MCF 10A (cell line): ENCODE data around the gene NPRL2. TPM values are rescaled to one million over a fixed set of nuclear protein-coding genes. Genes with fewer than 3 reads are reported as not detected.

Experiments used
- BruUV-seq: library from RNA; stranded (reverse); fragments of 400-500 nt; replicated peaks from 2 replicates; lab custom pipeline; 2021; lab: Mats Ljungman, UMichigan
- CTCF ChIA-PET: fragments of 300-600 bp; sonication (Branson Sonifier 250); formaldehyde crosslinking; extraction: SDS; loops from one replicate; lab custom pipeline; 2021; ENCODE audit warnings: antibody characterized with exemption, inconsistent platforms; lab: Yijun Ruan, JAX
- POLR2A ChIA-PET: fragments of 300-600, 350-650 bp; sonication (Branson Sonifier 250); formaldehyde crosslinking; extraction: SDS; loops from one replicate; lab custom pipeline; 2020; ENCODE audit warnings: antibody characterized with exemption, inconsistent platforms; lab: Yijun Ruan, JAX
- DNase-seq: peaks from one replicate; pipeline ENCODE4 v3.0.0-alpha.2; 2018; ENCODE audit not compliant: unreplicated experiment
- H3K27ac Mint-ChIP-seq: one replicate; pipeline ENCODE4 v1.8.0; 2022; ENCODE audit warnings: mild to moderate bottlenecking, low read depth, mixed read lengths; ENCODE audit not compliant: unreplicated experiment
- H3K27me3 Mint-ChIP-seq: one replicate; pipeline ENCODE4 v1.8.0; 2022; ENCODE audit warnings: mixed read lengths; ENCODE audit not compliant: insufficient read depth, unreplicated experiment
- H3K36me3 Mint-ChIP-seq: one replicate; pipeline ENCODE4 v1.8.0; 2022; ENCODE audit warnings: mild to moderate bottlenecking, moderate library complexity, mixed read lengths; ENCODE audit not compliant: insufficient read depth, unreplicated experiment
- H3K4me1 Mint-ChIP-seq: one replicate; pipeline ENCODE4 v1.8.0; 2022; ENCODE audit warnings: mixed read lengths; ENCODE audit not compliant: insufficient read depth, unreplicated experiment
- H3K4me3 Mint-ChIP-seq: one replicate; pipeline ENCODE4 v1.8.0; 2022; ENCODE audit warnings: mild to moderate bottlenecking, moderate library complexity, mixed read lengths; ENCODE audit not compliant: unreplicated experiment
- H3K9me3 Mint-ChIP-seq: one replicate; pipeline ENCODE4 v1.8.0; 2022; ENCODE audit warnings: mixed read lengths; ENCODE audit not compliant: unreplicated experiment
- intact Hi-C: fragments of 100-400 bp; cut with micrococcal nuclease; formaldehyde crosslinking; loops from 2 replicates; pipeline ENCODE4 v1.14.1; 2022
- total RNA-seq: library from RNA; stranded (reverse); gene quantifications from 2 replicates; pipeline ENCODE4 v1.2.3, GENCODE V29; 2022
- TF ChIP-seq, protein P1 (sequence below): fragments of 200-600 bp; IDR thresholded peaks from one replicate; pipeline ENCODE4 v1.8.0; 2022; ENCODE audit warnings: antibody characterized with exemption, mild to moderate bottlenecking; ENCODE audit not compliant: unreplicated experiment

NPRL2 gene
- total RNA-seq, 1 experiment from 2014 or later: 21.1 TPM

DNA sequence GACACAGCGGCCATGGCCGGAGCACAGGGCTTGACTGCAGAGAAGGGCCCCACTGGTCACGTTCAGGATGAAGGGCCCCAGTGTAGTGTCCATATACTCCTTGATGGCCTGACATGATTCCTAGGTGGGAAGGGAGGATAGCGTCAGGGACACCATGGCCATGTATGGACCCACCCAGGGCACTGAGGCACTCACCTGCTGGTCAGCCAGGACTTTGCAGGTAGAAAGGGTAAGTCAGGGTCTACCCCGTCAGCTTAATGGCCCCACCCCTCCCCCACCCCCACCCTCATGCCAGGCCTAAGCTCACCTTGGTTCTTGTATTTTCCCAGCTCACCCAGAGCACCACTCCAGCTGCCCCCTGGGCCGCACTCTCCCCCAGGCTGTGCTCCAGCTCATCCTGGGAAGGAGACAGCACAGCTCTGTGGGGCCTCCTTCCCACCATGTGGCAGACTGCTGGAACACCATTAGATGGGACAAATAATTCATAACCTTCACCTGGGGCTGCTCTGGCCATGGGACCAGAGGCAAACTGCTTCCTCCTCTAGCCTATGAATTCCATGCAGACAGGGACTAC is 49.8 kb downstream of the NPRL2 start:
- no peak for DNase-seq
- Mint-ChIP-seq H3K27ac (peak overlapping the region; percentile 97), H3K4me3 (peak overlapping the region; percentile 92), H3K27me3 (no peaks in the 10 kb centered on the region), H3K4me1 (peaks cover 7% of the 10 kb centered on the region), H3K9me3 (no peaks in the 10 kb centered on the region), H3K36me3 (no peaks in the 10 kb centered on the region)
- intact Hi-C loops: no loop called here
- POLR2A ChIA-PET: interaction anchor here (1.4 to 3.3 kb wide), 4 partner anchors 9 to 33 kb away, joined by 3 to 24 read pairs (median 3); partner anchors contain the start of gene TUSC2
- BruUV-seq: no TSS peak
- CTCF ChIA-PET: interaction anchor here (0.7 to 1.5 kb wide), 3 partner anchors 23 to 56 kb away, joined by 3 to 6 read pairs (median 3); partner anchors contain the start of gene HYAL2
- TF ChIP-seq, protein P1, sequence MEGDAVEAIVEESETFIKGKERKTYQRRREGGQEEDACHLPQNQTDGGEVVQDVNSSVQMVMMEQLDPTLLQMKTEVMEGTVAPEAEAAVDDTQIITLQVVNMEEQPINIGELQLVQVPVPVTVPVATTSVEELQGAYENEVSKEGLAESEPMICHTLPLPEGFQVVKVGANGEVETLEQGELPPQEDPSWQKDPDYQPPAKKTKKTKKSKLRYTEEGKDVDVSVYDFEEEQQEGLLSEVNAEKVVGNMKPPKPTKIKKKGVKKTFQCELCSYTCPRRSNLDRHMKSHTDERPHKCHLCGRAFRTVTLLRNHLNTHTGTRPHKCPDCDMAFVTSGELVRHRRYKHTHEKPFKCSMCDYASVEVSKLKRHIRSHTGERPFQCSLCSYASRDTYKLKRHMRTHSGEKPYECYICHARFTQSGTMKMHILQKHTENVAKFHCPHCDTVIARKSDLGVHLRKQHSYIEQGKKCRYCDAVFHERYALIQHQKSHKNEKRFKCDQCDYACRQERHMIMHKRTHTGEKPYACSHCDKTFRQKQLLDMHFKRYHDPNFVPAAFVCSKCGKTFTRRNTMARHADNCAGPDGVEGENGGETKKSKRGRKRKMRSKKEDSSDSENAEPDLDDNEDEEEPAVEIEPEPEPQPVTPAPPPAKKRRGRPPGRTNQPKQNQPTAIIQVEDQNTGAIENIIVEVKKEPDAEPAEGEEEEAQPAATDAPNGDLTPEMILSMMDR: no peak

DNA sequence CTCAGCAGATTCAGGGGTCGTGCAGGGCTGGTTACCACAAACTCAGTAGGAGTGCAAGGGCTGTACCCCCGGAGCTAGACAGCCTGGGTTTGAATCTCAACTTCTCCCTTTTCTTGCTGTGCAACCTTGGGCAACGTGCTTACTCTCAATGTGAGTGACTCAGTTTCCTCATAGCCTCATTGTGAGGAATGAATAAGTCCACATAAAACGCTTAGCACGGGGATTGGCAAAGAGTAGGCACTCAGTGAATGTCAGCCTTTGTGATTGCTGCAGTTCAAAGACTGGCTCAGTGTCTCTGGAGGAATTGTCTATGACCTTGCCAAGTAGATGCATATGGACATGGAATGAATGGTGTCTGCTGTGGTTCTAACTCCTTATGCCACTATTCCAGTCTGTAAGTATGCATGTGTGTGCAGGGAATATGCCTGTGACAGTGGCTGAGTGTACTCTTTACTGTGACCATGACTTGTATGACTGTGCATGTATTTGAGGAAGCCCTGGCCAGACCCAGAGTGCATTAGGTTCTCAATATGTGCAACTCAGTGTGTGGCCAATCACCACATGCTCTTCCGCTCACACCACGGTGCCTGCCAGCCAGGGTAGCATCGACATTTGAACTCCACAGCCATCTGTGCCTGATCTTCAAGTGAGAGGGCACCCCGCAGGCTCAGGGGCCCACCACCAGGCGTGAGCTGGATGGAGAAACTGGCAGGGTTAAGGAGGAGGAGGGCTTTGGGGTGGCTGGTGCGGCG is 50.5 kb downstream of the NPRL2 start:
- H3K4me3 Mint-ChIP-seq: peak overlapping the region; percentile 92
- no peaks in the 10 kb centered on the region for H3K27me3 Mint-ChIP-seq
- H3K4me1 Mint-ChIP-seq: peaks cover 7% of the 10 kb centered on the region
- no peaks in the 10 kb centered on the region for H3K9me3 Mint-ChIP-seq
- POLR2A ChIA-PET: interaction anchor here (0.5 to 3.3 kb wide), 16 partner anchors 8 to 1199 kb away, joined by 3 to 30 read pairs (median 5); partner anchors contain the start of genes GNAI2 and TUSC2
- H3K36me3 Mint-ChIP-seq: no peaks in the 10 kb centered on the region
- intact Hi-C loops: loop anchor here (1.0 kb wide), 1 partner anchor 21 kb away; no protein-coding TSS in a partner anchor
- CTCF ChIA-PET: interaction anchor here (0.6 to 5.7 kb wide), 10 partner anchors 23 to 1084 kb away, joined by 3 to 30 read pairs (median 3); partner anchors contain the start of gene HYAL2
- TSS peak; percentile 91 for BruUV-seq
- no peak for DNase-seq
- TF ChIP-seq, protein P1: no peak
- H3K27ac Mint-ChIP-seq: peak overlapping the region; percentile 97

DNA sequence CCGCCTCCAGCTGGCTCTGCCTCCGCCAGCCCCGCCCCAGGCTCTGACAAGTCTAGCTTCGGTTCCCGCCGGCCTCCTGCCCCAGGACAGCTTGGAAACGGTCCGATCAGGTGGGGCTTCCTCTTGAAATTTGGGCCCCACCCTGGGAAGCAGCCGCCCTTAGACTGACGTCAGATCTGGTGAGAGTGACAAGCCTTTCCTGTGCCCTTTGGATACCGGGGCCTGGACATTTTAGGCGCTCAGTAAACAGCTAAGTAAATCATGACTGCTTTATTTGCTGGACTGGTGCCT is 51.0 kb downstream of the NPRL2 start:
- Mint-ChIP-seq H3K4me3 (peak overlapping the region; percentile 92), H3K4me1 (peaks cover 7% of the 10 kb centered on the region), H3K27me3 (no peaks in the 10 kb centered on the region), H3K9me3 (no peaks in the 10 kb centered on the region), H3K27ac (peak overlapping the region; percentile 97), H3K36me3 (no peaks in the 10 kb centered on the region)
- intact Hi-C loops: loop anchor here (1.0 kb wide), 1 partner anchor 22 kb away; no protein-coding TSS in a partner anchor
- no peak for DNase-seq
- BruUV-seq: no TSS peak
- CTCF ChIA-PET: interaction anchor here (0.6 to 5.7 kb wide), 10 partner anchors 22 to 1085 kb away, joined by 3 to 30 read pairs (median 4); partner anchors contain the start of gene HYAL2
- TF ChIP-seq, protein P1: no peak
- POLR2A ChIA-PET: interaction anchor here (0.5 to 3.3 kb wide), 18 partner anchors 9 to 1753 kb away, joined by 3 to 30 read pairs (median 4); partner anchors contain the start of genes GNAI2, HEMK1, RAD54L2 and TUSC2
